DOHH2 (cell line): ENCODE measurements around the gene EPB41.
"Not testable (repeated sequence)": the region's sequence is repeated elsewhere in the genome, so short reads cannot be mapped to it uniquely, and the experiment has no call there.

Experiments
- CTCF ChIP-seq: fragments of 200-600 bp; sonication (generic); IDR thresholded peaks from one replicate; pipeline ENCODE4 v1.5.1; 2014; ENCODE audit warnings: antibody characterized with exemption, mild to moderate bottlenecking, low read depth, low read length; ENCODE audit not compliant: poor library complexity, severe bottlenecking
- EZH2phosphoT487 ChIP-seq: fragments of 200-600 bp; sonication (generic); IDR thresholded peaks from 2 replicates; pipeline ENCODE4 v1.6.1; 2017; ENCODE audit warnings: borderline replicate concordance, mild to moderate bottlenecking, antibody characterized with exemption, low read length, moderate library complexity, mixed read lengths

DNA sequence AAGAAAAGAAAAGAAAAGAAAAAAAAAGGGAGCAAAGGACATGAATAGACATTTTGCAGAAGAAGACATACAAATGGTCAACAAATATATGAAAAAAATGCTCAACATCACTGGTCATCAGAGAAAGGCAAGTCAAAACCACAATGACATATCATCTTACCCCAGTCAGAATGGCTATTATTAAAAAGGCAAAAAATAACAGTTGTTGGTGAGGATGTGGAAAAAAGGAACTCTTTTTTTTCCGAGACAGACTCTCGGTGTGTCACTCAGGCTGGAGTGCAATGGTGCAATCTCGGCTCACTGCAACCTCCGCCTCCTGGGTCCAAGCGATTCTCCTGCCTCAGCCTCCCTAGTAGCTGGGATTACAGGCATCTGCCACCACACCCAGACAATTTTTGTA, 39.2 kb upstream of the EPB41 start:
- not testable (repeated sequence) for TF ChIP-seq CTCF, EZH2phosphoT487
